ENCODE measurements around the gene ELOB.

The ELOB gene

DNA sequence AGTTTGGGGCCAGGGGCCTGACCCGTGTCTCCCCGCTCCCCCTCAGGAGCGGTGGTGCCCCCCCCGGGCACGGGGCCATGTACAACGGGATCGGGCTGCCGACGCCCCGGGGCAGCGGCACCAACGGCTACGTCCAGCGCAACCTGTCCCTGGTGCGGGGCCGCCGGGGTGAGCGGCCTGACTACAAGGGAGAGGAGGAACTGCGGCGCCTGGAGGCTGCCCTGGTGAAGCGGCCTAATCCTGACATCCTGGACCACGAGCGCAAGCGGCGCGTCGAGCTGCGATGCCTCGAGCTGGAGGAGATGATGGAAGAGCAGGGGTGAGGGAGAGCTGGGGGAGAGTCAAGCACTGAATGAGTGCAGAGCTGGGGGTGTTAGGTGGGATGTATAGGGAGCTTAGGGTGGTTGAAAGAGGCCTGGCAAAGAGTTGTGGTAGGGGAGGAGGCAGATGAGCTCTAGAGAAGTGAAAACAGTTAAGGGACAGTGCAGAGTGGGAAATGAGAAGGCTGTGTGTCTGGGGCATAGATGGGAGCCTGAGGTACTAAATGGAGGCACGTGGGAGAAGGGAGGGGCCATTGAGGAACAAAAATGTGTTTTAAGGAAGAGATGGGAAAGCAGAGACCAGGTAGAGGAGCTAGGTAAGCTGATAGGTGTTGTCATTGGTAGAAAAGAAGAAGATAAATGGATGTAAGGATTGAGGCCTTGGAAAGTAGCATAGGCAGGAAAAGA lies 20.6 kb downstream of the ELOB start:
- TF ChIP-seq TAF1 (IDR thresholded peaks at IDR 0.05; ENCODE audit: borderline replicate concordance, insufficient read depth, low read length) (no peak), POLR2AphosphoS5 (IDR thresholded peaks at IDR 0.05; ENCODE audit: low read depth, low read length) (no peak), FOXP2 (optimal IDR thresholded peaks at IDR 0.05; ENCODE audit: borderline replicate concordance, extremely low read depth, extremely low read length, insufficient read depth) (no peak), SIN3A (IDR thresholded peaks at IDR 0.05; ENCODE audit: borderline replicate concordance, insufficient read depth, low read length) (no peak)
- TF ChIP-seq, protein P1, sequence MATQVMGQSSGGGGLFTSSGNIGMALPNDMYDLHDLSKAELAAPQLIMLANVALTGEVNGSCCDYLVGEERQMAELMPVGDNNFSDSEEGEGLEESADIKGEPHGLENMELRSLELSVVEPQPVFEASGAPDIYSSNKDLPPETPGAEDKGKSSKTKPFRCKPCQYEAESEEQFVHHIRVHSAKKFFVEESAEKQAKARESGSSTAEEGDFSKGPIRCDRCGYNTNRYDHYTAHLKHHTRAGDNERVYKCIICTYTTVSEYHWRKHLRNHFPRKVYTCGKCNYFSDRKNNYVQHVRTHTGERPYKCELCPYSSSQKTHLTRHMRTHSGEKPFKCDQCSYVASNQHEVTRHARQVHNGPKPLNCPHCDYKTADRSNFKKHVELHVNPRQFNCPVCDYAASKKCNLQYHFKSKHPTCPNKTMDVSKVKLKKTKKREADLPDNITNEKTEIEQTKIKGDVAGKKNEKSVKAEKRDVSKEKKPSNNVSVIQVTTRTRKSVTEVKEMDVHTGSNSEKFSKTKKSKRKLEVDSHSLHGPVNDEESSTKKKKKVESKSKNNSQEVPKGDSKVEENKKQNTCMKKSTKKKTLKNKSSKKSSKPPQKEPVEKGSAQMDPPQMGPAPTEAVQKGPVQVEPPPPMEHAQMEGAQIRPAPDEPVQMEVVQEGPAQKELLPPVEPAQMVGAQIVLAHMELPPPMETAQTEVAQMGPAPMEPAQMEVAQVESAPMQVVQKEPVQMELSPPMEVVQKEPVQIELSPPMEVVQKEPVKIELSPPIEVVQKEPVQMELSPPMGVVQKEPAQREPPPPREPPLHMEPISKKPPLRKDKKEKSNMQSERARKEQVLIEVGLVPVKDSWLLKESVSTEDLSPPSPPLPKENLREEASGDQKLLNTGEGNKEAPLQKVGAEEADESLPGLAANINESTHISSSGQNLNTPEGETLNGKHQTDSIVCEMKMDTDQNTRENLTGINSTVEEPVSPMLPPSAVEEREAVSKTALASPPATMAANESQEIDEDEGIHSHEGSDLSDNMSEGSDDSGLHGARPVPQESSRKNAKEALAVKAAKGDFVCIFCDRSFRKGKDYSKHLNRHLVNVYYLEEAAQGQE (IDR thresholded peaks at IDR 0.05; ENCODE audit: insufficient read depth in 1 of 2, low read depth in 2 of 2, low read length in 2 of 2) = no peak

DNA sequence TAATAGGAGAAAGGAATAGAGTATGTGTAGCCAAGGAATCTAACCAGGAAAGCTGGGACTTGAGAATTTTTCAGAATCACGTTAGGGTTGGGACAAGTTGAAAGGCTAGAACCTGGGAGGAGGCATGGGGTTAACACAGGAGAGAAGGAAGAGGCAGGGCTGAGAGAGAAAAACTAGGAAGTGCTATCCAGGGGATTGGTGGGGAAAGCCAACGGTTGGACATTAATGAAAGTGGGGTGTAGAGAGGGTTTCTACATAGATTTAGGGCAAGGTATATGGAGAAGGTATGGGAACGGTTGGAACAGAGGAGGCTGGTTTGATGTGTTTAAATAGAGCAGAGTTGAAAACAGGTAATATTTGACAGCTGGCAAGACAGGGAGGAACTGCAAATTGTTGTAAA lies 21.9 kb downstream of the ELOB start:
- TF ChIP-seq SIN3A (IDR thresholded peaks at IDR 0.05; ENCODE audit: borderline replicate concordance, insufficient read depth, low read length) = no peak
- TF ChIP-seq FOXP2 (optimal IDR thresholded peaks at IDR 0.05; ENCODE audit: borderline replicate concordance, extremely low read depth, extremely low read length, insufficient read depth) = no peak

DNA sequence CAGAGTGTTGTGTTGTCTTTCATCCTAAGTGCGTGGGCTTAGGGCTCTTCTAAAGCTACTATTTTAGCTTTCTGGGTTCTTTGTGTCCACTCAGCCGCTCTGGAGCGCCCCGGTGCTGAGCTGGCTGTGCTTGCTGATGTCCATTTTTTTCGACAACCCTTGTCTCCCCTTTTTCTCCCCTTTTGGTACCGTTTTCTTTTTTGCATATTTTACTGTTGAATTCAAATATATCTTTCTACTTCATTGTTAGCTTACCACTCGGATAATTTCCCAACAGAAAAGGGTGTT lies 23.4 kb downstream of the ELOB start:
- TF ChIP-seq SIN3A (IDR thresholded peaks at IDR 0.05; ENCODE audit: borderline replicate concordance, insufficient read depth, low read length) = no peak
- TF ChIP-seq, protein P1 (IDR thresholded peaks at IDR 0.05; ENCODE audit: insufficient read depth in 1 of 2, low read depth in 2 of 2, low read length in 2 of 2) = no peak
- TF ChIP-seq TAF1 (IDR thresholded peaks at IDR 0.05; ENCODE audit: borderline replicate concordance, insufficient read depth, low read length) = no peak
- TF ChIP-seq FOXP2 (optimal IDR thresholded peaks at IDR 0.05; ENCODE audit: borderline replicate concordance, extremely low read depth, extremely low read length, insufficient read depth) = no peak

DNA sequence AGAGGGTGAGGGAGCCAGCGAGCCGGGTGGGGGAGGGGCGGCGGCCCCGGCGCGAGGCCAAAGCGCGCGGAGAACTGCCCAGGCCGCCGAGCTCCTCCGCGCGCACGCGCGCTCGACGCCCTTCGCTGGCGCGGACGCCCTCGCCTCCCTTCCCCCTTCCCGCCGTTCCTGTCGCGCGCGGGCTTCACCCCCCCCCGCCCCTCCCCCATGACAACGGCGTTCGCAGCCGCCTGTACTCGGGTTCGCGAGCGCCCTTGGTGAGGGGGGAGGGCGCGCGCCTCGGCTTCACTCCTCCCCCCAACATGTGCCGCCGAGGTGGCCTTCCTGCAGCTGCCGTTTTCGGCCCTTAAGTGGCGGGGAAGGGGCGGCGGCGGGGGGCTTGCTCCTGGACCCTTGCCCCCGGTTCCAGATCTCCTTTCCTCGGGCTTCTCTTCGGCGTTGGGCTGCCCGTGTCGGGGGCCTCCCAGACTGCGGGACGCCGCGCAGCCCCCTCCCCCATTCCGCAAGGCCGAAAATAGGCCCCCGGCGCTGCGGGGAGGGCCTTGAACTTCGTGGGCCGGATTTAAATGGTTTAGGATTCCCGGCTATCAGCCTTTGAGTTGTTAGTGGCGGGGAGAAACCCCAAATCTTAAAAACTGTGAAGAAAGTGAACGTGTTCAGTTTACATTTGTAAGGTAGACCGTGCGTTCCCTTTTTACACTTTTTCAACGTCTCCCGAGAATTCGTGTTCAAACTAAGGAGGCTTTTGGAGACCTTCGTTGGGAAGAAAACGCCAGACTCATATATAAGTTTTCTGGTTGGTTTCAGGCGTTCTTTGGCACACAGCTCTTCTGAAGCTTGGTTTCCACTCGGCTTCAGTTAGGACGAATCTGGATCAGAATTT lies 24.0 kb downstream of the ELOB start:
- TF ChIP-seq SIN3A (IDR thresholded peaks at IDR 0.05; ENCODE audit: borderline replicate concordance, insufficient read depth, low read length) (no peak), TAF1 (IDR thresholded peaks at IDR 0.05; ENCODE audit: borderline replicate concordance, insufficient read depth, low read length) (0 out of 2 replicates have a peak, but pooled peaks have one; percentile 4)

DNA sequence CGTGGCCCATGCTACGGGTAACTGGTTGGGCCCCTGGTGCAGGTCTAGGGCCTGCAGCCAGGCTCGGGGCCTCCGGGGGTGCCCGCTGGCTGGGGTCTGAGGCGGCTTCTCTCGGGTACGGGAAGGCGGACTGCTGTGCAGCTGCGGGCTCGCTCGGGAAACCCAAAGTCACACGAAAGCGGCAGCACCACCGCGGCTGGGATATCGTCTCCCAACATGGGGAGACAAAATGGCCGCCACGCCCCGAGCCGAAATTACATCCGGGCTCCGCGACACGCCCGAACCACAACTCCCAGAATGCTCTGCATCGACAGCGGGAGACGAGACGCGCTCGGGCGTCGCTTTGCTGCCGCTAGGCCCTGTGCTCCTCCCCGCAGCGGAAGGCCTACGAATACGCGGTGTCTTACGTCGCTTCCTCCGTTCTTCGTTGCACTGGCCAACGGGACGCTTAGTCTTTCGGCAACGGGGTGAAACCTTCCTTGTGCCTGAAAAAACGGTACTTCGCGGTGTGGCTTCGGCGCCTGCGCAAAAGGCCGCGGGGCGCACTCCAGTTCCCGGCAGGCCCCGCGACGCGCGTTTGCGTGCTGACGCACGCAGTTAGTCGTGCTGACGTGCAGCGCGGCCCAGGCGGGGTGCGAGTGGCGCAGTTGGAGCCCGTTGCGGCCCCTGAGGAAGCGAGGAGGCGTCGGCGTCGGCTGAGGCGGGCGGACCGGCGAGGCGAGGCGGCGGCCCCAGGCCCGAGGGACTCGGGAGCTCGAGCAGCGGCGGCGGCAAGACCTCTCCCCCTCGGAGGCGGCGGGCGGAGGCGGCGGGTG lies 24.8 kb downstream of the ELOB start, which contains the start of gene SRRM2:
SRRM2 (plus strand) TSS at position 604 of the 815 bp plus-strand sequence. CDS start 3,727 bp downstream, outside the sequence.
- peak; percentile 77 for TF ChIP-seq POLR2AphosphoS5 (IDR thresholded peaks at IDR 0.05; ENCODE audit: low read depth, low read length)
- peak; percentile 70 for TF ChIP-seq FOXP2 (optimal IDR thresholded peaks at IDR 0.05; ENCODE audit: borderline replicate concordance, extremely low read depth, extremely low read length, insufficient read depth)
- no peak for TF ChIP-seq SIN3A (IDR thresholded peaks at IDR 0.05; ENCODE audit: borderline replicate concordance, insufficient read depth, low read length)
- 0 out of 2 replicates have a peak, but pooled peaks have one; percentile 38 for TF ChIP-seq TAF1 (IDR thresholded peaks at IDR 0.05; ENCODE audit: borderline replicate concordance, insufficient read depth, low read length)

DNA sequence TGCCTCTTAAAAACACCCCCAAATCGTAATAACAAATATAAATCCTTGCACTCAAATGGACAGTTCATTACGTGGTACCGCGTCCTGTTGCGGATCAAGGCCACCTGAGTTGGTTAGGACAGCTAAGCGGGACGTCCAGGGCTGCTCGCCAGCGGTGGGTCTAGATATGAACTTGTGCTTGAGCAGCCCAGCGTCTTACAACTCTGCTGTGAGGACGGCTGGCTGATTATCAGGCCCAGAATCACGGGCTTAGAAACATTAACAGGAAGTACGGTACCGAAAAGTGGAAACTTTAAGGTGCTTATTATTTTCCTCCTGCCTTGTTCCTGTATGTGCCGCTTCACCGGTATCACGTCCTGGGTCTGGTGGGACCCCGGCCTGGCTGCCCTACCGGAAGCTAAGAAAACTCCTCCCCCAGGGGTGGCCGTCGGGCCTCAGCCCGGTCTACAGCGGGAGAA lies 25.5 kb downstream of the ELOB start:
- TF ChIP-seq, protein P1 (IDR thresholded peaks at IDR 0.05; ENCODE audit: insufficient read depth in 1 of 2, low read depth in 2 of 2, low read length in 2 of 2) = no peak
- TF ChIP-seq FOXP2 (optimal IDR thresholded peaks at IDR 0.05; ENCODE audit: borderline replicate concordance, extremely low read depth, extremely low read length, insufficient read depth) (no peak), TAF1 (IDR thresholded peaks at IDR 0.05; ENCODE audit: borderline replicate concordance, insufficient read depth, low read length) (no peak), POLR2AphosphoS5 (IDR thresholded peaks at IDR 0.05; ENCODE audit: low read depth, low read length) (no peak), SIN3A (IDR thresholded peaks at IDR 0.05; ENCODE audit: borderline replicate concordance, insufficient read depth, low read length) (no peak)
